IMR-90 (cell line): ENCODE measurements around the gene FAM72D.
"Not testable (repeated sequence)": the region's sequence is repeated elsewhere in the genome, so short reads cannot be mapped to it uniquely, and the experiment has no call there.

Experiments used
- BHLHE40 ChIP-seq: fragments of 150-350 bp; IDR thresholded peaks from 2 replicates; pipeline ENCODE4 v1.6.1; 2016; ENCODE audit warnings: mild to moderate bottlenecking, low read depth, low read length
- CEBPB ChIP-seq: IDR thresholded peaks from 2 replicates; pipeline ENCODE4 v1.6.1; 2012; ENCODE audit warnings: low read depth, low read length, improper control_type of control experiment
- MAZ ChIP-seq: IDR thresholded peaks from 2 replicates; pipeline ENCODE4 v1.6.1; 2012; ENCODE audit warnings: low read depth, mild to moderate bottlenecking, low read length, improper control_type of control experiment, moderate library complexity, borderline replicate concordance
- MXI1 ChIP-seq: IDR thresholded peaks from 2 replicates; pipeline ENCODE4 v1.6.1; 2012; ENCODE audit warnings: low read depth, mild to moderate bottlenecking, low read length, moderate library complexity, borderline replicate concordance
- NFE2L2 ChIP-seq: fragments of 150-350 bp; IDR thresholded peaks from 2 replicates; pipeline ENCODE4 v1.6.1; 2016; ENCODE audit warnings: low read depth, mild to moderate bottlenecking, low read length
- POLR2A ChIP-seq: IDR thresholded peaks from 2 replicates; pipeline ENCODE4 v1.6.1; 2012; ENCODE audit warnings: mild to moderate bottlenecking, low read depth, low read length
- RAD21 ChIP-seq: IDR thresholded peaks from 2 replicates; pipeline ENCODE4 v1.6.1; 2012; ENCODE audit warnings: low read length, improper control_type of control experiment
- RCOR1 ChIP-seq: IDR thresholded peaks from 2 replicates; pipeline ENCODE4 v1.6.1; 2012; ENCODE audit warnings: mild to moderate bottlenecking, low read length, improper control_type of control experiment; ENCODE audit not compliant: insufficient replicate concordance
- RFX5 ChIP-seq: IDR thresholded peaks from 2 replicates; pipeline ENCODE4 v1.8.0; 2012; ENCODE audit warnings: low read depth, mild to moderate bottlenecking, low read length, moderate library complexity
- SMC3 ChIP-seq: fragments of 150-350 bp; IDR thresholded peaks from 2 replicates; pipeline ENCODE4 v1.6.1; 2016; ENCODE audit warnings: low read depth, mild to moderate bottlenecking, antibody characterized with exemption, low read length, moderate library complexity
- TF ChIP-seq, protein P1 (sequence below): conservative IDR thresholded peaks from 2 replicates; pipeline ENCODE4 v1.5.1; 2012; ENCODE audit warnings: mild to moderate bottlenecking, low read depth, low read length, improper control_type of control experiment
- TF ChIP-seq, protein P2 (sequence below): fragments of 150-350 bp; IDR thresholded peaks from 2 replicates; pipeline ENCODE4 v1.6.1; 2016; ENCODE audit warnings: low read depth, mild to moderate bottlenecking, low read length, moderate library complexity, borderline replicate concordance

DNA sequence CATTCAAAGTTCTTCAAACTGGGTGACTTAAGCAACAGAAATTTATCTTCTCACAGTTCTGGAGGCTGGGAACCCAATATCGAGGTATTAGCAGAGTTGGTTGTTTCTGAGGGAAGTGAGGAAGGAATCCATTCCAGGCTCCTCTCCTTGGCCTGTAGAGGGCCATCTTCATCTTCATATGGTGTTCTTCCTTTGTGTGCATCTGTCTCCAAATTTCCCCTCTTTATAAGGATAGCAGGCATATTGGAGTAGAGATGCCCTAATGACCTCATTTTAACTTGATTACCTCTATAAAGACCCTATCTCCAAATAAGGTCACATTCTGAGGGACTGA, 27.3 kb downstream of the FAM72D start:
- TF ChIP-seq, protein P1, sequence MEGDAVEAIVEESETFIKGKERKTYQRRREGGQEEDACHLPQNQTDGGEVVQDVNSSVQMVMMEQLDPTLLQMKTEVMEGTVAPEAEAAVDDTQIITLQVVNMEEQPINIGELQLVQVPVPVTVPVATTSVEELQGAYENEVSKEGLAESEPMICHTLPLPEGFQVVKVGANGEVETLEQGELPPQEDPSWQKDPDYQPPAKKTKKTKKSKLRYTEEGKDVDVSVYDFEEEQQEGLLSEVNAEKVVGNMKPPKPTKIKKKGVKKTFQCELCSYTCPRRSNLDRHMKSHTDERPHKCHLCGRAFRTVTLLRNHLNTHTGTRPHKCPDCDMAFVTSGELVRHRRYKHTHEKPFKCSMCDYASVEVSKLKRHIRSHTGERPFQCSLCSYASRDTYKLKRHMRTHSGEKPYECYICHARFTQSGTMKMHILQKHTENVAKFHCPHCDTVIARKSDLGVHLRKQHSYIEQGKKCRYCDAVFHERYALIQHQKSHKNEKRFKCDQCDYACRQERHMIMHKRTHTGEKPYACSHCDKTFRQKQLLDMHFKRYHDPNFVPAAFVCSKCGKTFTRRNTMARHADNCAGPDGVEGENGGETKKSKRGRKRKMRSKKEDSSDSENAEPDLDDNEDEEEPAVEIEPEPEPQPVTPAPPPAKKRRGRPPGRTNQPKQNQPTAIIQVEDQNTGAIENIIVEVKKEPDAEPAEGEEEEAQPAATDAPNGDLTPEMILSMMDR: not testable (repeated sequence)
- not testable (repeated sequence) for TF ChIP-seq RAD21, MAZ, MXI1, BHLHE40, POLR2A, CEBPB, SMC3, RCOR1, NFE2L2, RFX5
- TF ChIP-seq, protein P2, sequence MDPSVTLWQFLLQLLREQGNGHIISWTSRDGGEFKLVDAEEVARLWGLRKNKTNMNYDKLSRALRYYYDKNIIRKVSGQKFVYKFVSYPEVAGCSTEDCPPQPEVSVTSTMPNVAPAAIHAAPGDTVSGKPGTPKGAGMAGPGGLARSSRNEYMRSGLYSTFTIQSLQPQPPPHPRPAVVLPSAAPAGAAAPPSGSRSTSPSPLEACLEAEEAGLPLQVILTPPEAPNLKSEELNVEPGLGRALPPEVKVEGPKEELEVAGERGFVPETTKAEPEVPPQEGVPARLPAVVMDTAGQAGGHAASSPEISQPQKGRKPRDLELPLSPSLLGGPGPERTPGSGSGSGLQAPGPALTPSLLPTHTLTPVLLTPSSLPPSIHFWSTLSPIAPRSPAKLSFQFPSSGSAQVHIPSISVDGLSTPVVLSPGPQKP: not testable (repeated sequence)
